GM10248 (cell line): ENCODE data around the gene ZNF385B.

Source experiments
- CTCF ChIA-PET: fragments of 300-600 bp; sonication (Branson Sonifier 250); formaldehyde crosslinking; extraction: SDS; loops from one replicate; lab custom pipeline; 2021; ENCODE audit warnings: antibody characterized with exemption; lab: Yijun Ruan, JAX
- POLR2A ChIA-PET: fragments of 350-650 bp; sonication (Branson Sonifier 250); formaldehyde crosslinking; extraction: SDS; loops from one replicate; lab custom pipeline; 2020; ENCODE audit warnings: antibody characterized with exemption; lab: Yijun Ruan, JAX
- DNase-seq: peaks from one replicate; pipeline ENCODE4 v3.0.0; 2012; ENCODE audit errors: extremely low spot score
- CTCF ChIP-seq: IDR thresholded peaks from 2 replicates; pipeline ENCODE4 v1.5.1; 2012; ENCODE audit warnings: mild to moderate bottlenecking, low read depth; ENCODE audit errors: extremely low read depth, missing control alignments, control extremely low read depth

Gene ZNF385B

GRCh38 chr2:179804206-179804605 lies 57.2 kb downstream of the ZNF385B start:
- TF ChIP-seq CTCF = no peak
- ChIA-PET POLR2A (no interaction called here), CTCF (interaction anchor here (1.8 kb wide), 1 partner anchor 10 kb away, joined by 4 read pairs; no protein-coding TSS in a partner anchor)
- DNase-seq = no peak

- POLR2A ChIA-PET = no interaction called here
- no peak for TF ChIP-seq CTCF
- DNase-seq = no peak
- CTCF ChIA-PET = no interaction called here
Measured at GRCh38 chr2:179802051-179802882, 59.1 kb downstream of the ZNF385B start.

GRCh38 chr2:179800776-179801175 lies 60.6 kb downstream of the ZNF385B start:
- DNase-seq = no peak
- POLR2A ChIA-PET = no interaction called here
- no peak for TF ChIP-seq CTCF
- CTCF ChIA-PET = no interaction called here

- no peak for DNase-seq
- no peak for TF ChIP-seq CTCF
- ChIA-PET POLR2A (no interaction called here), CTCF (no interaction called here)
Measured at GRCh38 chr2:179796213-179797007, 65.0 kb downstream of the ZNF385B start.

- DNase-seq = no peak
- POLR2A ChIA-PET = no interaction called here
- CTCF ChIA-PET = interaction anchor here (1.5 kb wide), 1 partner anchor 11 kb away, joined by 4 read pairs; no protein-coding TSS in a partner anchor
- no peak for TF ChIP-seq CTCF
Measured at GRCh38 chr2:179793902-179794301, 67.5 kb downstream of the ZNF385B start.

GRCh38 chr2:179793238-179793637 lies 68.2 kb downstream of the ZNF385B start:
- CTCF ChIA-PET = no interaction called here
- no peak for TF ChIP-seq CTCF
- POLR2A ChIA-PET = no interaction called here
- DNase-seq = no peak
